Thymus (tissue), 14 donors: Measurements from ENCODE around the gene SLC29A1. TPM values are rescaled to one million over a fixed set of nuclear protein-coding genes. Genes with fewer than 3 reads are reported as not detected.
A peak's percentile ranks its signal among the peaks of the same experiment; 100 is the strongest.

Experiments
- DNase-seq, 9 donors: peaks; one replicate each; pipeline ENCODE4 v3.0.0-alpha.2; 2013; ENCODE audit warnings: low spot score in 9 of 9, low read depth in 6 of 9, missing footprints in 1 of 9
- H3K27ac ChIP-seq, 2 donors: one replicate each; pipeline ENCODE4 v1.5.1; 2013; ENCODE audit warnings: control low read depth in 1 of 2, low read depth in 1 of 2, low read length in 1 of 2, mild to moderate bottlenecking in 1 of 2, moderate library complexity in 1 of 2
- H3K27me3 ChIP-seq, 2 donors: one replicate each; pipeline ENCODE4 v1.5.1; 2013; ENCODE audit warnings: low read length in 1 of 2; ENCODE audit not compliant: control insufficient read depth in 2 of 2, insufficient read depth in 1 of 2
- H3K36me3 ChIP-seq, 2 donors: one replicate each; pipeline ENCODE4 v1.5.1; 2013; ENCODE audit warnings: low read length in 1 of 2, mild to moderate bottlenecking in 1 of 2, moderate library complexity in 1 of 2; ENCODE audit not compliant: control insufficient read depth in 2 of 2, insufficient read depth in 2 of 2
- H3K4me1 ChIP-seq, 2 donors: one replicate each; pipeline ENCODE4 v1.5.1; 2013; ENCODE audit warnings: low read length in 2 of 2; ENCODE audit not compliant: control insufficient read depth in 2 of 2, insufficient read depth in 2 of 2
- H3K4me3 ChIP-seq, 2 donors: one replicate each; pipeline ENCODE4 v1.5.1; 2013; ENCODE audit warnings: low read length in 2 of 2, control low read depth in 1 of 2, mild to moderate bottlenecking in 1 of 2
- H3K9me3 ChIP-seq, 2 donors: one replicate each; pipeline ENCODE4 v1.5.1; 2013; ENCODE audit warnings: low read length in 1 of 2, mild to moderate bottlenecking in 1 of 2; ENCODE audit not compliant: control insufficient read depth in 2 of 2, insufficient read depth in 1 of 2
- WGBS: extraction: QIAGEN DNeasy Blood & Tissue Kit; methylation state at CpG from one replicate; pipeline ENCODE4 v1.1.7; 2013; 5-methylcytosine and 5-hydroxymethylcytosine counted together
- long read RNA-seq, 10 donors: transcript quantifications; one replicate each; lab custom pipeline, GENCODE V29; 2026
- polyA plus RNA-seq: library from polyadenylated mRNA; stranded (reverse); fragments of 200-250 nt; gene quantifications from one replicate; pipeline ENCODE4 v1.2.3, GENCODE V29; 2013
- total RNA-seq: library from RNA; stranded (reverse); fragments of 120-200 nt; gene quantifications from one replicate; pipeline ENCODE4 v1.2.4, GENCODE V29; 2013
- donor health status: healthy.

Gene SLC29A1
- total RNA-seq: 69.0 TPM
- polyA plus RNA-seq: 17.9 TPM
- long read RNA-seq, donor 1, partial matches to known transcripts: 0 of 2 reads
- long read RNA-seq, donor 1, other reads (novel, unspliced or antisense): 0 of 2 reads
- long read RNA-seq, donor 2: 0 reads
- long read RNA-seq, donor 3, transcript SLC29A1-201 (12 exons, 2,159 nt): minor isoform, 6 of 260 reads
- long read RNA-seq, donor 3, transcript SLC29A1-206 (13 exons, 2,183 nt): major isoform, 43 of 260 reads
- long read RNA-seq, donor 3, partial matches to known transcripts: 174 of 260 reads
- long read RNA-seq, donor 3, other reads (novel, unspliced or antisense): 34 of 260 reads
- long read RNA-seq, donor 4, partial matches to known transcripts: 5 of 14 reads
- long read RNA-seq, donor 4, other reads (novel, unspliced or antisense): 0 of 14 reads
- long read RNA-seq, donor 5, transcript SLC29A1-206 (13 exons, 2,183 nt): major isoform, 34 of 183 reads
- long read RNA-seq, donor 5, partial matches to known transcripts: 123 of 183 reads
- long read RNA-seq, donor 5, other reads (novel, unspliced or antisense): 21 of 183 reads
- long read RNA-seq, donor 6, transcript SLC29A1-206 (13 exons, 2,183 nt): major isoform, 18 of 51 reads
- long read RNA-seq, donor 6, partial matches to known transcripts: 11 of 51 reads
- long read RNA-seq, donor 6, other reads (novel, unspliced or antisense): 14 of 51 reads
- long read RNA-seq, donor 7, transcript SLC29A1-201 (12 exons, 2,159 nt): minor isoform, 9 of 45 reads
- long read RNA-seq, donor 7, transcript SLC29A1-206 (13 exons, 2,183 nt): major isoform, 24 of 45 reads
- long read RNA-seq, donor 7, partial matches to known transcripts: 0 of 45 reads
- long read RNA-seq, donor 7, other reads (novel, unspliced or antisense): 11 of 45 reads
- long read RNA-seq, donor 8, transcript SLC29A1-206 (13 exons, 2,183 nt): major isoform, 14 of 23 reads
- long read RNA-seq, donor 8, partial matches to known transcripts: 6 of 23 reads
- long read RNA-seq, donor 8, other reads (novel, unspliced or antisense): 0 of 23 reads
- long read RNA-seq, donor 9, transcript SLC29A1-206 (13 exons, 2,183 nt): major isoform, 23 of 28 reads
- long read RNA-seq, donor 9, partial matches to known transcripts: 0 of 28 reads
- long read RNA-seq, donor 9, other reads (novel, unspliced or antisense): 5 of 28 reads
- long read RNA-seq, donor 10, transcript SLC29A1-206 (13 exons, 2,183 nt): major isoform, 19 of 84 reads
- long read RNA-seq, donor 10, partial matches to known transcripts: 40 of 84 reads
- long read RNA-seq, donor 10, other reads (novel, unspliced or antisense): 22 of 84 reads

GRCh38 chr6:44223319-44224028, at the start of gene SLC29A1:
Gene SLC29A1, plus strand, starts transcription at chr6:44223595. Its CDS starts 3,719 bp downstream, at chr6:44227314.
- 1% methylated on average over 73 of the region's 73 CpGs for WGBS
- Histone ChIP-seq H3K9me3 (no peaks in the 10 kb centered on the region), H3K4me1 (peaks cover 55 to 92% of the 10 kb centered on the region in 2 donors), H3K4me3 (peak within 1 kb of the TSS; percentile 74 to 82), H3K36me3 (peaks cover 5 to 23% of the 10 kb centered on the region in 2 donors), H3K27me3 (no peaks in the 10 kb centered on the region), H3K27ac (peak within 1 kb of the TSS; percentile 22 to 95)
- DNase-seq: peak in 7 of 9 donors; percentile 74 to 92 (median 84)

DNA sequence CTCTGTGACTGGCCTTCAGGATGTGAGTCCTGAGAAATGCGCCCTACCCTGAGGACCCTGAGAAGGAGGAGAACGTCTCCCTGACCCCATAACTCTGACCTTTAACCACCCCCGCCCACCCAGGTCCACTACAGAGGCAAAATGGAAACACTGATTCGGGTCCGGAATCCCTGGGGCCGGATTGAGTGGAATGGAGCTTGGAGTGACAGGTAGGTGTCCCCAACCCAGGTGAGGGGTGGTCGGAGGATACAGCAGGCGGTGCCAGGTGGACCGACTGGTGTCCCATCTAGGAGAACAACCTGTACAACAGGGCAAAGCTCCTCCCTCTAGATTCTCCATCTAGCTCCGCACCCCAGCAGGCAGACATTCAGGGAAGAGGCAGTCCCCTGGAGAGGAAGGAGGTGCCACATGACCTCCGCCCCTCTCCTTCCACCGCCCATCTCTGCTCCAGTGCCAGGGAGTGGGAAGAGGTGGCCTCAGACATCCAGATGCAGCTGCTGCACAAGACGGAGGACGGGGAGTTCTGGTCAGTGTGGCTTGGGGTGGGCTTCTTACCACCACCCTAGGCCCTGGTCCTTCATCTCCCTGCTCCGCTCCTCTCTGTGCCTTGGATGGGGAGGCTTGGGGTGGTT, 47.1 kb upstream of the SLC29A1 start:
- H3K4me1 ChIP-seq: peaks cover 7 to 31% of the 10 kb centered on the region in 2 donors
- no peak overlapping the region for H3K27ac ChIP-seq
- DNase-seq: no peak
- no peaks in the 10 kb centered on the region for H3K36me3 ChIP-seq
- H3K27me3 ChIP-seq: no peaks in the 10 kb centered on the region
- H3K4me3 ChIP-seq: no peak overlapping the region
- H3K9me3 ChIP-seq: peaks cover 0 to 1% of the 10 kb centered on the region in 2 donors
- 82% methylated on average over 15 of the region's 15 CpGs for WGBS

GRCh38 chr6:44176762-44177509, 46.5 kb upstream of the SLC29A1 start:
- Histone ChIP-seq H3K27ac (no peak overlapping the region), H3K4me1 (peaks cover 7 to 26% of the 10 kb centered on the region in 2 donors), H3K36me3 (no peaks in the 10 kb centered on the region), H3K27me3 (no peaks in the 10 kb centered on the region), H3K9me3 (peaks cover 0 to 1% of the 10 kb centered on the region in 2 donors), H3K4me3 (no peak overlapping the region)
- no peak for DNase-seq
- 19% methylated on average over 24 of the region's 24 CpGs for whole genome bisulfite sequencing

- WGBS: 98% methylated on average over 13 of the region's 13 CpGs
- no peak overlapping the region for H3K27ac ChIP-seq
- DNase-seq: no peak
These were observed 45.5 kb upstream of the SLC29A1 start for GRCh38 chr6:44177691-44178423.

DNA sequence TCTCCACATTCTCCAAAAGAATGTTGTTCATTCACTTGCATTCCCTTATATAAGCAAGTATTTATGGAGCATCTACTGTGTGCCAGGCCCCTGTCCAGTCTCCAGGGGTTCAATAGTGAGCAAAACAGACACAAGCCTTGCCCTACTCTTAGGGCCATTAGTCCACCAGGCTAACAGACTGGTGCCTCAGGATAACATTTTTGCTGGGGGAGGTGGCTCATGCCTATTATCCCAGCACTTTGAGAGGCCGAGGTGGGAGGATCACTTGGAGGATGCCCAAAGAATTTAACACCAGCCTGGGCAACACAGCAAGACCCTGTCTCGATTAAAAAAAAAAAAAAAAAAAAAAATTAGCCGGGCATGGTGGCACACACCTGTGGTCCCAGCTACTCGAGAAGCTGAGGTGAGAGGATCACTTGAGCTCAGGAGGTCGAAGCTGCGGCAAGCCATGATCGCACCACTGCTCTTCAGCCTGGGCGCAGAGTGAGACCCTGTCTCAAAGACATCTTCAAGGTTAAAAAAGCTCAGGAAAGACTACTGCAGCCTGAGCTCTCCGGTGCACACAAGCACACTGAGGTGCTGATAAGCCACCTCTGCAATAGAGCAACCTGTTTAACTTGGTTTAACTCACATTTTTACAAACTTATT, 44.8 kb upstream of the SLC29A1 start:
- no peak overlapping the region for H3K4me3 ChIP-seq
- H3K36me3 ChIP-seq: no peaks in the 10 kb centered on the region
- H3K4me1 ChIP-seq: peaks cover 7 to 14% of the 10 kb centered on the region in 2 donors
- H3K27ac ChIP-seq: no peak overlapping the region
- H3K9me3 ChIP-seq: no peaks in the 10 kb centered on the region
- no peaks in the 10 kb centered on the region for H3K27me3 ChIP-seq
- WGBS: 96% methylated on average over 9 of the region's 9 CpGs
- DNase-seq: no peak

More at GRCh38 chr6:44177691-44178423, 45.5 kb upstream of the SLC29A1 start:
- H3K27me3 ChIP-seq: no peaks in the 10 kb centered on the region
- no peaks in the 10 kb centered on the region for H3K9me3 ChIP-seq
- peaks cover 7 to 18% of the 10 kb centered on the region in 2 donors for H3K4me1 ChIP-seq
- no peak overlapping the region for H3K4me3 ChIP-seq
- no peaks in the 10 kb centered on the region for H3K36me3 ChIP-seq

DNA sequence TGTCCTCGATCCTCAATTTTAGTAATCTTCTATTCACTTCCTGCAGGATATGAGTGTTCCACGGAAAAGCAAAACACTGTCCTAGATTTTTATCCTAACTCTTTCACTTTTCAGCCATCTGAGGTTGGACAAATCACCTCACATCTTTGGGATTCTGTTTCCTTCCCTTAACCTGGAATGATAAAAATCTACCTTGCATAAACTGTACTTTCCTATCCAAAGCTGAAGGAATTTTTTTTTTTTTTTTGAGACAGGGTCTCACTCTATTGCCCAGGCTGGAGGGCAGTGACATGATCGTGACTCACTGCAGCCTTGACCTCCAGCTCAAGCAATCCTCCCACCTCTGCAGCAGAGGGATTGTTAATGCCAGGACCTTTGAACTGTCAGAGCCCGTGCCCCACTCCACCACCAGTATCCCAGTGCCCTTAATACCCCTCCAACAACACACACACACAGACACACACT, 44.3 kb upstream of the SLC29A1 start:
- Histone ChIP-seq H3K4me3 (no peak overlapping the region), H3K27me3 (no peaks in the 10 kb centered on the region), H3K27ac (no peak overlapping the region), H3K36me3 (no peaks in the 10 kb centered on the region), H3K4me1 (peaks cover 7 to 14% of the 10 kb centered on the region in 2 donors), H3K9me3 (no peaks in the 10 kb centered on the region)
- WGBS: 92% methylated on average over 4 of the region's 4 CpGs
- DNase-seq: no peak

GRCh38 chr6:44179648-44180047, 43.7 kb upstream of the SLC29A1 start:
- Histone ChIP-seq H3K36me3 (no peaks in the 10 kb centered on the region), H3K4me3 (no peak overlapping the region), H3K27ac (no peak overlapping the region), H3K9me3 (no peaks in the 10 kb centered on the region), H3K4me1 (peaks cover 7 to 14% of the 10 kb centered on the region in 2 donors), H3K27me3 (no peaks in the 10 kb centered on the region)
- DNase-seq: no peak
- 98% methylated on average over 7 of the region's 7 CpGs for WGBS
